Measurements from ENCODE around the gene RHEX. TPM values are rescaled to one million over a fixed set of nuclear protein-coding genes. Genes with fewer than 3 reads are reported as not detected.

Gene RHEX
- total and polyA plus RNA-seq, 2 of the 13 experiments (the other 11 are each of a cell fraction or from before 2014, with no cell fraction given) = 1.4 to 2.7 TPM

DNA sequence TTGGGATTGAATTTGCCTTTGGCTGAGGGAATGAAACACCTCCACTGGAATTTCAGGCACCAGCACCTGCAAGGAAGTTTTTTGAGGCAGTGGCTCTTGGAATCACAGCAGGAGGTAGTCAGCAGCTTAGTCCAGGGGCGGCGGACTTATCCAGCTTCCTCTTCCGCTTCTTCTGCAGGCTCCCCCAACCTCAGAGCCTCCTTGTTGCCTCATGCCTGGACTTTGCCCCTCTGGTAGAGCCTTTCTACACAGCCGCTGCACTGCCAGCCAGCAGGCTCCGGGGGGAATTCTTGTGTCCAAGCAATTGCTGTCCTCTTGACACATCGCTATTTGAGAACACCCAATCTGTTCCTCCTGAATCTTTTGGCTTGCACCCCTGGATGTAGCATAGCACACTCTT lies 4.4 kb upstream of the RHEX start (continued):
- TF ChIP-seq, protein P1, sequence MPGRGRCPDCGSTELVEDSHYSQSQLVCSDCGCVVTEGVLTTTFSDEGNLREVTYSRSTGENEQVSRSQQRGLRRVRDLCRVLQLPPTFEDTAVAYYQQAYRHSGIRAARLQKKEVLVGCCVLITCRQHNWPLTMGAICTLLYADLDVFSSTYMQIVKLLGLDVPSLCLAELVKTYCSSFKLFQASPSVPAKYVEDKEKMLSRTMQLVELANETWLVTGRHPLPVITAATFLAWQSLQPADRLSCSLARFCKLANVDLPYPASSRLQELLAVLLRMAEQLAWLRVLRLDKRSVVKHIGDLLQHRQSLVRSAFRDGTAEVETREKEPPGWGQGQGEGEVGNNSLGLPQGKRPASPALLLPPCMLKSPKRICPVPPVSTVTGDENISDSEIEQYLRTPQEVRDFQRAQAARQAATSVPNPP (CRISPR knock-in tag; IDR thresholded peaks at IDR 0.05) = no peak
- TF ChIP-seq HMG20A (CRISPR knock-in tag; IDR thresholded peaks at IDR 0.05; ENCODE audit: borderline replicate concordance) (peak; percentile 54; the same call in 1 of the 2 replicates), ASH2L (IDR thresholded peaks at IDR 0.05; ENCODE audit: insufficient read length, low read depth, low read length) (peak; percentile 39), ZNF550 (CRISPR knock-in tag; IDR thresholded peaks at IDR 0.05; ENCODE audit: borderline replicate concordance) (no peak), THAP9 (CRISPR knock-in tag; IDR thresholded peaks at IDR 0.05; ENCODE audit: borderline replicate concordance) (no peak), POLR2A (IDR thresholded peaks at IDR 0.05; ENCODE audit: insufficient read depth in 1 of 2, low read depth in 2 of 2, low read length in 2 of 2) (peak in 1 of 2 experiments; percentile 45; a peak in 1 of 4 replicates), RXRB (CRISPR knock-in tag; IDR thresholded peaks at IDR 0.05; ENCODE audit: borderline replicate concordance) (peak; percentile 44; the same call in 1 of the 2 replicates), ZNF644 (CRISPR knock-in tag; IDR thresholded peaks at IDR 0.05; ENCODE audit: low read depth) (peak; percentile 92), SAP130 (CRISPR knock-in tag; IDR thresholded peaks at IDR 0.05; ENCODE audit: low read depth) (peak; percentile 70; the same call in 1 of the 2 replicates), ZNF782 (CRISPR knock-in tag; IDR thresholded peaks at IDR 0.05; ENCODE audit: borderline replicate concordance) (peak; percentile 59; the same call in 1 of the 2 replicates), NCOA1 (CRISPR knock-in tag; IDR thresholded peaks at IDR 0.05) (0 out of 2 replicates have a peak, but pooled peaks have one; percentile 24), ZNF331 (CRISPR knock-in tag; IDR thresholded peaks at IDR 0.05) (peak; percentile 63; the same call in 1 of the 2 replicates), CBFB (CRISPR knock-in tag; IDR thresholded peaks at IDR 0.05) (no peak)
- TF ChIP-seq, protein P2, sequence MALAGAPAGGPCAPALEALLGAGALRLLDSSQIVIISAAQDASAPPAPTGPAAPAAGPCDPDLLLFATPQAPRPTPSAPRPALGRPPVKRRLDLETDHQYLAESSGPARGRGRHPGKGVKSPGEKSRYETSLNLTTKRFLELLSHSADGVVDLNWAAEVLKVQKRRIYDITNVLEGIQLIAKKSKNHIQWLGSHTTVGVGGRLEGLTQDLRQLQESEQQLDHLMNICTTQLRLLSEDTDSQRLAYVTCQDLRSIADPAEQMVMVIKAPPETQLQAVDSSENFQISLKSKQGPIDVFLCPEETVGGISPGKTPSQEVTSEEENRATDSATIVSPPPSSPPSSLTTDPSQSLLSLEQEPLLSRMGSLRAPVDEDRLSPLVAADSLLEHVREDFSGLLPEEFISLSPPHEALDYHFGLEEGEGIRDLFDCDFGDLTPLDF (CRISPR knock-in tag; IDR thresholded peaks at IDR 0.05) = no peak
- TF ChIP-seq, protein P3, sequence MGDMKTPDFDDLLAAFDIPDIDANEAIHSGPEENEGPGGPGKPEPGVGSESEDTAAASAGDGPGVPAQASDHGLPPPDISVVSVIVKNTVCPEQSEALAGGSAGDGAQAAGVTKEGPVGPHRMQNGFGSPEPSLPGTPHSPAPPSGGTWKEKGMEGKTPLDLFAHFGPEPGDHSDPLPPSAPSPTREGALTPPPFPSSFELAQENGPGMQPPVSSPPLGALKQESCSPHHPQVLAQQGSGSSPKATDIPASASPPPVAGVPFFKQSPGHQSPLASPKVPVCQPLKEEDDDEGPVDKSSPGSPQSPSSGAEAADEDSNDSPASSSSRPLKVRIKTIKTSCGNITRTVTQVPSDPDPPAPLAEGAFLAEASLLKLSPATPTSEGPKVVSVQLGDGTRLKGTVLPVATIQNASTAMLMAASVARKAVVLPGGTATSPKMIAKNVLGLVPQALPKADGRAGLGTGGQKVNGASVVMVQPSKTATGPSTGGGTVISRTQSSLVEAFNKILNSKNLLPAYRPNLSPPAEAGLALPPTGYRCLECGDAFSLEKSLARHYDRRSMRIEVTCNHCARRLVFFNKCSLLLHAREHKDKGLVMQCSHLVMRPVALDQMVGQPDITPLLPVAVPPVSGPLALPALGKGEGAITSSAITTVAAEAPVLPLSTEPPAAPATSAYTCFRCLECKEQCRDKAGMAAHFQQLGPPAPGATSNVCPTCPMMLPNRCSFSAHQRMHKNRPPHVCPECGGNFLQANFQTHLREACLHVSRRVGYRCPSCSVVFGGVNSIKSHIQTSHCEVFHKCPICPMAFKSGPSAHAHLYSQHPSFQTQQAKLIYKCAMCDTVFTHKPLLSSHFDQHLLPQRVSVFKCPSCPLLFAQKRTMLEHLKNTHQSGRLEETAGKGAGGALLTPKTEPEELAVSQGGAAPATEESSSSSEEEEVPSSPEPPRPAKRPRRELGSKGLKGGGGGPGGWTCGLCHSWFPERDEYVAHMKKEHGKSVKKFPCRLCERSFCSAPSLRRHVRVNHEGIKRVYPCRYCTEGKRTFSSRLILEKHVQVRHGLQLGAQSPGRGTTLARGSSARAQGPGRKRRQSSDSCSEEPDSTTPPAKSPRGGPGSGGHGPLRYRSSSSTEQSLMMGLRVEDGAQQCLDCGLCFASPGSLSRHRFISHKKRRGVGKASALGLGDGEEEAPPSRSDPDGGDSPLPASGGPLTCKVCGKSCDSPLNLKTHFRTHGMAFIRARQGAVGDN (CRISPR knock-in tag; IDR thresholded peaks at IDR 0.05) = peak; percentile 73
- TF ChIP-seq, protein P4, sequence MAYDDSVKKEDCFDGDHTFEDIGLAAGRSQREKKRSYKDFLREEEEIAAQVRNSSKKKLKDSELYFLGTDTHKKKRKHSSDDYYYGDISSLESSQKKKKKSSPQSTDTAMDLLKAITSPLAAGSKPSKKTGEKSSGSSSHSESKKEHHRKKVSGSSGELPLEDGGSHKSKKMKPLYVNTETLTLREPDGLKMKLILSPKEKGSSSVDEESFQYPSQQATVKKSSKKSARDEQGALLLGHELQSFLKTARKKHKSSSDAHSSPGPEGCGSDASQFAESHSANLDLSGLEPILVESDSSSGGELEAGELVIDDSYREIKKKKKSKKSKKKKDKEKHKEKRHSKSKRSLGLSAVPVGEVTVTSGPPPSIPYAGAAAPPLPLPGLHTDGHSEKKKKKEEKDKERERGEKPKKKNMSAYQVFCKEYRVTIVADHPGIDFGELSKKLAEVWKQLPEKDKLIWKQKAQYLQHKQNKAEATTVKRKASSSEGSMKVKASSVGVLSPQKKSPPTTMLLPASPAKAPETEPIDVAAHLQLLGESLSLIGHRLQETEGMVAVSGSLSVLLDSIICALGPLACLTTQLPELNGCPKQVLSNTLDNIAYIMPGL (CRISPR knock-in tag; IDR thresholded peaks at IDR 0.05; ENCODE audit: borderline replicate concordance in 1 of 2, low read depth in 1 of 2) = peak in 1 of 2 experiments; percentile 55; a peak in 2 of 4 replicates

All from HepG2 (cell line).